Activated T-cell treated with anti-CD3 and anti-CD28 coated beads, Interleukin-2, amount 50 U/mL, for 72 hours (primary cell): ENCODE data around the gene LRRC8D. TPM values are rescaled to one million over a fixed set of nuclear protein-coding genes. Genes with fewer than 3 reads are reported as not detected.
A peak's percentile ranks its signal among the peaks of the same experiment; 100 is the strongest.

Experiments
- ATAC-seq, 2 donors: fragments of 150-1000 bp; cut with Tn5 transposase; replicated peaks in 1 of 2; 2 replicates each; pipeline ENCODE4 v1.10.0; 2021; ENCODE audit warnings: moderate library complexity in 2 of 2, mild to moderate bottlenecking in 1 of 2
- DNase-seq, 2 donors: peaks; one replicate each; pipeline ENCODE4 v3.0.0; 2021 to 2022; ENCODE audit warnings: mixed read lengths in 1 of 2
- H3K27ac Mint-ChIP-seq: one replicate; pipeline ENCODE4 v1.8.0; 2022; ENCODE audit warnings: mild to moderate bottlenecking, moderate library complexity, mixed read lengths
- H3K27me3 Mint-ChIP-seq: one replicate; pipeline ENCODE4 v1.8.0; 2022; ENCODE audit warnings: low read depth, mixed read lengths
- H3K36me3 Mint-ChIP-seq, 2 donors: one replicate each; pipeline ENCODE4 v1.8.0; 2022; ENCODE audit warnings: mixed read lengths in 2 of 2, mild to moderate bottlenecking in 1 of 2; ENCODE audit not compliant: insufficient read depth in 2 of 2
- H3K4me1 Mint-ChIP-seq: one replicate; pipeline ENCODE4 v1.8.0; 2022; ENCODE audit warnings: low read depth, mixed read lengths
- H3K4me3 Mint-ChIP-seq, 2 donors: one replicate each; pipeline ENCODE4 v1.8.0; 2022; ENCODE audit warnings: mild to moderate bottlenecking in 2 of 2, mixed read lengths in 2 of 2, moderate library complexity in 2 of 2
- H3K9me3 Mint-ChIP-seq, 2 donors: one replicate each; pipeline ENCODE4 v1.8.0; 2022; ENCODE audit warnings: mixed read lengths in 2 of 2
- total RNA-seq, 2 donors: library from RNA; stranded (reverse); gene quantifications; one replicate each; pipeline ENCODE4 v1.2.3, GENCODE V29; 2022

Gene LRRC8D
- total RNA-seq, 2 donors from 2014 or later, result 29.2 to 44.8 TPM

DNA sequence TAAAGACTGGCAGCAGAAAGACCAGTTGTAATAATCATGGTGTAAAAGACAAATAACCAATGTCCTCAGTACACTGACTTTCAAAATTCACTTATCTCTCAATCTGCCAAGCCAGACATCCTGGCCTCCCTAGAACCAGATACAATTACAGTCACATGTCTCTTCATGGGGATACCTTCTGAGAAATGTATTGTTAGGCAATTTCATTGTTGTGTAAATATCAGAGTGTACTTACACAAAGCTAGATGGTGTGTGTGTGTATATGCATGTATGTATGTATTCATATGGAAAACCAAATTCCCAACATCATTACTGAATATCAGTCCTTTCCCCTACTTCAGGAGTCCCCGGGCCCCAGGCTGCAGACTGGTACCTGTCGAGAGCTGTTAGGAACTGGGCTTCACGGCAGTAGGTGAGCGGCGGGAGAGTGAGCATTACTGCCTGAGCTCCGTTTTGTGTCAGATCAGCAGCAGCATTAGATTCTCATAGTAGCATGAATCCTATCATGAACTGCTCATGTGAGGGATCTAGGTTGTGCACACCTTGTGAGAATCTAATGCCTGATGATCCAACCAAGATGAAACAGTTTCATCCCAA lies 108.7 kb downstream of the LRRC8D start:
- no peaks in the 10 kb centered on the region for H3K4me1 Mint-ChIP-seq
- no peaks in the 10 kb centered on the region for H3K27me3 Mint-ChIP-seq
- H3K36me3 Mint-ChIP-seq, result peaks cover 6 to 19% of the 10 kb centered on the region in 2 donors
- no peak overlapping the region for H3K27ac Mint-ChIP-seq
- no peak overlapping the region for H3K4me3 Mint-ChIP-seq
- DNase-seq, result no peak
- no peaks in the 10 kb centered on the region for H3K9me3 Mint-ChIP-seq
- no peak for ATAC-seq

DNA sequence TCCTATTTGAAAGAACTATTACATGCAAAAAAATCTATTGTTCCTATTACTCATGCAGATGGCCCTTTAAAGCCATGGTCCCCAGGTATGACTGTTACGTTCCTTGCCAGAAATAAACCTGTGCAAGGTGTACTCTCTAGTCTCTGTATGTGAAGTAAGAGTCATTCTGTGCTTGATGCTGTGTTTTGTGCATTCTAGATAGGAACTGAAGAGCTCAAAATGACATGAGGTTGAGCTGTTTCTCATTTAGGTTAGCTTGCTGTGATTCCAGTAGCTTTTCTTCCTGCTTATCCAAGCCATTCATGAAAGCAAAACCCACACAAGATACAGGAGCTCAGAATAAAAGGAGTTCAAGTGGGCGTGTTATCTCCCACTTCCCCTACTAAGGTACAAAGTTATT lies 109.7 kb downstream of the LRRC8D start:
- Mint-ChIP-seq H3K27ac (no peak overlapping the region), H3K27me3 (no peaks in the 10 kb centered on the region), H3K36me3 (peaks cover 6 to 24% of the 10 kb centered on the region in 2 donors), H3K9me3 (no peaks in the 10 kb centered on the region), H3K4me3 (no peak overlapping the region), H3K4me1 (no peaks in the 10 kb centered on the region)
- no peak for ATAC-seq
- DNase-seq, result no peak

DNA sequence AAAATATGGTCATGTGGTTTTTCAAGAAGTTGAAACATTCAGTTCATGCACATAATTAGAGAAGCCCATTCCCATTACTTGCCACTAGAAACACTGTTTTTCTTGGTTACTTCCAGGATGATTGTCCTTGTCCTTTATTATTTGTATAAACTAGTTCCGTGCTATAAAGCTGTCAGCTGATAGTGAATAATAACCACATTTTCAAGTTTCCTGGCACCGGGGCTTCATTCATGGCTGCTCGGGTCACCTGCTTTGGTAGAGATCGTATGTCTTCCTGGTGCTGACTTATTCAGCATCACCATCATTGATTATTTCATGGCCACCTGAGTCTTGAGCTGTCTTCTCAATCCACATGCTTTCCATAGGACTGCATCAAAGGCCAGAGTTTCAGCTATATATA lies 111.1 kb downstream of the LRRC8D start:
- Mint-ChIP-seq H3K27ac (no peak overlapping the region), H3K27me3 (no peaks in the 10 kb centered on the region), H3K9me3 (no peaks in the 10 kb centered on the region), H3K4me1 (no peaks in the 10 kb centered on the region), H3K4me3 (no peak overlapping the region), H3K36me3 (peaks cover 6 to 24% of the 10 kb centered on the region in 2 donors)
- no peak for ATAC-seq
- no peak for DNase-seq

DNA sequence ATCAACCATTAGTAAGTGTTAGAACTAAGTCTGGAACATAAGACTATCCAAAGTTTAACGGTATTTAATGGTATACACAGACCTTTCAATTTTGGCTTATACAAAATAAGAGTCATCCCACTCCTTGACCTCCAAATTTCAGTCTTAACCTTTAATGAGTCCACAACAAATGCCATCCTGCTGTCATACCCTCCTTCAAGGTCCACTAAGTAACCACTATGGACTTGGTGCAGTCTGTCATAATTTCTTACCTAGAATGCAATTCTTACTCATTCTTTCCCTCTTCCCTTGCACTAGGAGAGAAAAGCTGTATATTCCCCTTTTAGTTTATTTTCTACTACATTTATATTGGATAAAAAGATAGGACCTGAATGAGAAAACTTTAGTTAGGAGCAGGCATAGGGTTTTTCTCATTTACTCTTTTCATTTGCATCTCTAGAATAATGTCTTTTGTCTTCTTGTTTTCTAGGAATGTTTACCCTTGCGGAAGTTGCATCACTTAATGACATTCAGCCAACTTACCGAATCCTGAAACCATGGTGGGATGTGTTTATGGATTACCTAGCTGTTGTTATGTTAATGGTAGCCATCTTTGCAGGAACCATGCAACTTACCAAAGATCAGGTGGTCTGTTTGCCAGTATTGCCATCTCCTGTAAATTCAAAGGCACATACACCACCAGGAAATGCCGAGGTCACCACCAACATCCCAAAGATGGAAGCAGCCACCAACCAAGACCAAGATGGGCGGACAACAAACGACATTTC lies 111.9 kb downstream of the LRRC8D start:
- no peaks in the 10 kb centered on the region for H3K9me3 Mint-ChIP-seq
- no peaks in the 10 kb centered on the region for H3K4me1 Mint-ChIP-seq
- H3K27me3 Mint-ChIP-seq, result no peaks in the 10 kb centered on the region
- ATAC-seq (no peak), DNase-seq (no peak)
- peaks cover 6 to 24% of the 10 kb centered on the region in 2 donors for H3K36me3 Mint-ChIP-seq
- H3K27ac Mint-ChIP-seq, result no peak overlapping the region
- H3K4me3 Mint-ChIP-seq, result no peak overlapping the region

DNA sequence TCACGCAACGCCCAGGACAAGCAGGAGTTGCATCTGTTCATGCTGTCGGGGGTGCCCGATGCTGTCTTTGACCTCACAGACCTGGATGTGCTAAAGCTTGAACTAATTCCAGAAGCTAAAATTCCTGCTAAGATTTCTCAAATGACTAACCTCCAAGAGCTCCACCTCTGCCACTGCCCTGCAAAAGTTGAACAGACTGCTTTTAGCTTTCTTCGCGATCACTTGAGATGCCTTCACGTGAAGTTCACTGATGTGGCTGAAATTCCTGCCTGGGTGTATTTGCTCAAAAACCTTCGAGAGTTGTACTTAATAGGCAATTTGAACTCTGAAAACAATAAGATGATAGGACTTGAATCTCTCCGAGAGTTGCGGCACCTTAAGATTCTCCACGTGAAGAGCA lies 113.6 kb downstream of the LRRC8D start:
- no peak for ATAC-seq
- H3K27me3 Mint-ChIP-seq, result no peaks in the 10 kb centered on the region
- H3K9me3 Mint-ChIP-seq, result no peaks in the 10 kb centered on the region
- H3K27ac Mint-ChIP-seq, result no peak overlapping the region
- H3K4me3 Mint-ChIP-seq, result no peak overlapping the region
- DNase-seq, result no peak
- no peaks in the 10 kb centered on the region for H3K4me1 Mint-ChIP-seq
- peaks cover 6 to 21% of the 10 kb centered on the region in 2 donors for H3K36me3 Mint-ChIP-seq

DNA sequence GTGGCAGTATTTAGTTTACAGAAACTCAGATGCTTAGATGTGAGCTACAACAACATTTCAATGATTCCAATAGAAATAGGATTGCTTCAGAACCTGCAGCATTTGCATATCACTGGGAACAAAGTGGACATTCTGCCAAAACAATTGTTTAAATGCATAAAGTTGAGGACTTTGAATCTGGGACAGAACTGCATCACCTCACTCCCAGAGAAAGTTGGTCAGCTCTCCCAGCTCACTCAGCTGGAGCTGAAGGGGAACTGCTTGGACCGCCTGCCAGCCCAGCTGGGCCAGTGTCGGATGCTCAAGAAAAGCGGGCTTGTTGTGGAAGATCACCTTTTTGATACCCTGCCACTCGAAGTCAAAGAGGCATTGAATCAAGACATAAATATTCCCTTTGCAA lies 114.4 kb downstream of the LRRC8D start:
- H3K4me1 Mint-ChIP-seq, result no peaks in the 10 kb centered on the region
- no peaks in the 10 kb centered on the region for H3K27me3 Mint-ChIP-seq
- H3K36me3 Mint-ChIP-seq, result peaks cover 6 to 21% of the 10 kb centered on the region in 2 donors
- H3K27ac Mint-ChIP-seq, result no peak overlapping the region
- no peak overlapping the region for H3K4me3 Mint-ChIP-seq
- no peaks in the 10 kb centered on the region for H3K9me3 Mint-ChIP-seq
- DNase-seq, result no peak
- no peak for ATAC-seq

DNA sequence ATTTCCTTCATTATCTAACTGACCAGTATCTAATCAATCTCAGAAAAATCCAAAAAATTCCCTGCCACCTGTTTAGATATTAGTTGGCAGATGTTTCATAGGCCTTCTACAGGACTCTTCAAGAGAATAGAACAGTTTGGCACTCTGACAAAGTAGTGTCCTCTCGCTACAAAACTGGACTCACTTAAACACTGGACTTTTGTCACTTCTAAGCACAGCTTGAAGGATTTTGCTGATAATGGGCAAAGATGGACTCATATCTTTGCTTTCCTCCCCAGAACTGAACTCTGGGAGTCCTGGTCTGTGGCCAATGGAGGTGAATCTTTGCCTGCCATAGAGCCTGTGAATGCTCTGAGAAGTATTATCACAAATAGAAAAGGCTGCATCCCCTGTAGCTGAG lies 115.9 kb downstream of the LRRC8D start:
- no peaks in the 10 kb centered on the region for H3K9me3 Mint-ChIP-seq
- DNase-seq (no peak), ATAC-seq (no peak)
- no peak overlapping the region for H3K4me3 Mint-ChIP-seq
- H3K36me3 Mint-ChIP-seq, result peaks cover 6 to 21% of the 10 kb centered on the region in 2 donors
- H3K27me3 Mint-ChIP-seq, result no peaks in the 10 kb centered on the region
- no peak overlapping the region for H3K27ac Mint-ChIP-seq
- H3K4me1 Mint-ChIP-seq, result no peaks in the 10 kb centered on the region

DNA sequence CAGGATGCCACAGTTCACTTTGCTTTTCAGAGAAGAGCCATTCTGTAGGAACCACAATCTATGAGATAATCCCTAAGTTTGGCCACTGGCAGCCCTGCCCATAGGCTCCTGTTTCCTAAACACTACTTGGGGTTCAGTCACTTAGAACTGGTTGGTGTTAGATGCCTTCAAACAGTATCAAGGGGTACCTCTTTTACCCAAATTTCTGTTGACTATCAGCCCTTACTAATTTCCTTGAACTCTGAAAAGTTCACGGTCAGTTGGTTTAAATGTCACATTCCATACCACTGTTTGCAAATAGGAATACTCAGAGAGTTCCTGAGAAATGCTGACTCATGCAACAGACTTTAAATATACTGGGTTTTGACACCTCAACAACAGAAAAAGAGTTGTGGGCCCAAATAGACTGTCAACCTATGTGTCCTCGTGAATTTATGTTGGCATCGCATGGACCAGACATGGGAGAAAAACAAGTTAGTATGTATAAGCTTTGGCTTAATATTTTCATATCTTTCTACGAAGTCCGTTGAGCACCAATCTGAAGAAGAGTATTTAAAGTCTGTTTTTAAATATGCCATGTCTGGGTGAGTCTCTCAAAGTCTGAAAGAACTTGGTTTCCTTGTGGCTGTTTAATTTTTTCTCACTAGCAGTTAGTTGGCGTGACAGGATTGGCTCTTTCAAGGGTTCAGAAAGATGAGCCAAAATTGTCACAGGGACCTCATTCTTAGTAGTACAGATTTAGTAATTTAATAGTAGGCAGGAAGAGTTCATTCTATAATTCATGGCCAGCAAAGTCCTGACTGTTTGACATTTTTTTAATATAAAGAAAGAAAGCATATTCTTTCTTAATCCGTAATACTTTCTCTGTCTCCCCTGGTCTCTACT lies 117.6 kb downstream of the LRRC8D start:
- no peaks in the 10 kb centered on the region for H3K4me1 Mint-ChIP-seq
- H3K36me3 Mint-ChIP-seq, result peaks cover 1 to 13% of the 10 kb centered on the region in 2 donors
- H3K9me3 Mint-ChIP-seq, result no peaks in the 10 kb centered on the region
- no peak overlapping the region for H3K27ac Mint-ChIP-seq
- ATAC-seq (no peak), DNase-seq (no peak)
- H3K4me3 Mint-ChIP-seq, result no peak overlapping the region
- H3K27me3 Mint-ChIP-seq, result no peaks in the 10 kb centered on the region

DNA sequence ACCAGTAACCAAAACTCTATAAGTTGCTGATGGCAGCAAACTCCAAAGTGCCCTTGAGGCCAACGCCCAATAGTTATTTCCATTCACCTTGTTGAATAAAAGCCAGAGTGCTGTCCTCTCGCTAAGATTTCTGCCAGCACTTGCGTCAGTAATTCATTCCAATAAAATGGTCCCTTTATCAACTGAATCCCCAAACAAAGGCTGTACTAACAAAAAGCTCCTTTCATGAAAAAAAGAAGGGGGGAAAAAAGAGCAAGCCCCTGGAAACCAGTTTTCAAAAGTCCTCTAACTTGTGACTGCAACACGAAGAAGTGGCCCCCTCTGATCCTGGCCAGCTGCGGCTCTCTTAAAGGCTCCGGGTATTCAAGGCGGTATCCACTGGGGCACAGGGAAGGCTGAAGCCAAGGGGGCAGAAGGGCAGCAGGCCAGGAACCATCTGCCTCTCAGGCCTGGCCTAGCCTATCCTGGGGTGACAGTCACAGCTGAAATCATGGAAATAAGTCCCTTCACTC lies 118.3 kb downstream of the LRRC8D start:
- Mint-ChIP-seq H3K27ac (no peak overlapping the region), H3K36me3 (peaks cover 0 to 6% of the 10 kb centered on the region in 2 donors), H3K4me1 (no peaks in the 10 kb centered on the region), H3K4me3 (no peak overlapping the region), H3K9me3 (no peaks in the 10 kb centered on the region), H3K27me3 (no peaks in the 10 kb centered on the region)
- DNase-seq, result no peak
- ATAC-seq, result no peak

DNA sequence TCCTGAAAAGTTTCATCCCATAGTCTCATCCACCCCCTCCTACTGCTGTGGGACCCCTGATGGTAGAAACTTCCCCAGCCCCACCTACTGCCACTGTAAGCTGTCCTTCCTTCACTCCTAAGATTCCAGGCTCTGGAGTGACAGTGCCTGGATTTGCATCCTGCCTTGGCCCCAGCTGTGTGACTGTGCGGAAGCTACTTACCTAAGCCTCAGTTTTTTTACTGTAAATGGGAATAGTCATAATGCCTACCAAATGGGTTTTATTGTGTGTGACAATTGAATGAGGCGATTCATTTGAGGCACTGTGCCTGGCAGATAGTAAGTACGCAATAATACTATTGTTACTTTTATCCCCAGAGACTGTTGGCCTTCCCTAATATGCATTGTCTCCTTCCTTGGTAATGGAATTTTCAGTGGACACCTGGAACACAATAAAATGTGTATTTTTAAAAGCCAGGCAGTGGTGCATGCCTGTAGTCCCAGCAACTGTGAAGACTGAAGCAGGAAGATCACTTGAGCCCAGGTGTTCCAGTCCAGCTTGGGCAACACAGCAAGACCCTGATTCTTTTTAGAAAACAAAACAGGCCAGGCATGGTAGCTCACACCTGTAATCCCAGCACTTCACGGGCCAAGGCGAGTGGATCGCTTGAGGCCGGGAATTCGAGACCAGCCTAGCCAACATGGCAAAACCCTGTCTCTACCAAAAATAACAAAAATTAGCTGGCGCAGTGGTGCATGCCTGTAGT lies 119.0 kb downstream of the LRRC8D start:
- ATAC-seq, result no peak
- Mint-ChIP-seq H3K36me3 (peaks cover 0 to 3% of the 10 kb centered on the region in 2 donors), H3K27ac (no peak overlapping the region), H3K27me3 (no peaks in the 10 kb centered on the region), H3K9me3 (no peaks in the 10 kb centered on the region), H3K4me1 (no peaks in the 10 kb centered on the region), H3K4me3 (no peak overlapping the region)
- no peak for DNase-seq

DNA sequence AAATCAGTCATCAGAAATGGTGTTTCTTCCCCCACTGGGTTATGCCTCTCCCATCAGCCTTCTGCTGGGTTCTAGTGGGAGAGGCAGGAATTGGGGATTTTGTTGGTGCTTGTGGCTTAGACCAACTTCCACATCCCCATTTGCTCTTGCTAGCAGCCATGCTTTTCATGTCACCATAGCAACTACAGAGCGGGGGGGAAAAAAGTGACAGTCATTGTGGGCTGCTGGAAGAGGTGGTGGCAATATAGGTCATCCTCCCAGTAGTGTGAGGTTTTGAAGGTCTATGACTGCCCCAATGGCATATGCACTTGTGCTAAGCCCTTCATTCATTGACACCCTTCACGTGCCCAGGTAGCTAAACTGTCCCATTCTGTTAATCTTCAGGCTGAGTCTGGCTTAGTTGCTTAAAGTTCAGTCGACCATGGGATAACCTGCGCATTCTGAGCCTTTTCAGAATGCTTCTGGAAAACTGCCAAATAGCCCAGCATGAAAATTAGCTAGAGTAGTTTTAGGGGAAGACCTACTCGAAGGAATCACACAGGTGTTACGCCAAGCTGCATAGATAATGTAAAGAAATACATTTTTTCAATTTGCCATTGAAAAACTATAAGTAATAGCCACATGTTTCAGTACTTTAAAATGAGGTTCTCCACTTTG lies 120.4 kb downstream of the LRRC8D start:
- Mint-ChIP-seq H3K4me1 (peaks cover 4% of the 10 kb centered on the region), H3K36me3 (no peaks in the 10 kb centered on the region), H3K27ac (no peak overlapping the region), H3K4me3 (no peak overlapping the region), H3K27me3 (no peaks in the 10 kb centered on the region), H3K9me3 (no peaks in the 10 kb centered on the region)
- peak; percentile 26 to 34 for ATAC-seq
- DNase-seq, result no peak

DNA sequence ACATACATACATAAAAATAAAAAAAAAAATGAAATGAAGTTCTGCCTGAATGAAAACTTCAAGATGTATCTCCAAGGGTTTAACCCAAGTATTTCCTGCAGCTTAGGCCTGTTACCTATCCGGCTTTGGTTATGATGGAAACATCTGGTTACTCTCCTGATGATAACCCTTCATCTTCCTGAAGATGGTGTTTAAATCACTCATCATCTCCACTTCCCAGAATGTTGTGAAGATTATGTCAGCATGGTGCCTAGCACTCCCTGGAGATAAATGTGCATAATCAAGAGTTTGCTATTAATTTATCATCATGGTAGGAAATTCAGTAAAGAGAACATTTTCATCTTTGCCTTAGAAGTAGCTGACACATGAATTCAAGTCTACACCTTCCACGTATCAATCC lies 121.2 kb downstream of the LRRC8D start:
- ATAC-seq, result no peak
- H3K27ac Mint-ChIP-seq, result no peak overlapping the region

More for the DNA sequence above, 121.2 kb downstream of the LRRC8D start:
- no peak overlapping the region for H3K4me3 Mint-ChIP-seq
- H3K4me1 Mint-ChIP-seq, result peaks cover 8% of the 10 kb centered on the region
- H3K9me3 Mint-ChIP-seq, result no peaks in the 10 kb centered on the region
- no peak for DNase-seq
- no peaks in the 10 kb centered on the region for H3K27me3 Mint-ChIP-seq
- no peaks in the 10 kb centered on the region for H3K36me3 Mint-ChIP-seq
